PFSK-1 (cell line): Measurements from ENCODE around the gene ZNF775. TPM values are rescaled to one million over a fixed set of nuclear protein-coding genes. Genes with fewer than 3 reads are reported as not detected.

Experiments
- FOXP2 ChIP-seq: optimal IDR thresholded peaks from 2 replicates; pipeline ENCODE3; 2011; ENCODE audit warnings: borderline replicate concordance, control low read depth, inconsistent platforms; ENCODE audit not compliant: insufficient read depth; ENCODE audit errors: extremely low read length, extremely low read depth
- POLR2AphosphoS5 ChIP-seq: IDR thresholded peaks from 2 replicates; pipeline ENCODE4 v1.6.1; 2012; ENCODE audit warnings: low read depth, mild to moderate bottlenecking, control low read depth, low read length, moderate library complexity
- REST ChIP-seq, 2 experiments: IDR thresholded peaks; 2 replicates each; pipeline versions ENCODE4 v1.6.1 to v1.8.0; 2011 to 2012; ENCODE audit warnings: low read depth in 2 of 2, low read length in 2 of 2, control low read depth in 1 of 2, inconsistent platforms in 1 of 2, mild to moderate bottlenecking in 1 of 2, moderate library complexity in 1 of 2; ENCODE audit not compliant: insufficient read depth in 1 of 2
- SIN3A ChIP-seq: IDR thresholded peaks from 2 replicates; pipeline ENCODE4 v1.6.1; 2012; ENCODE audit warnings: mild to moderate bottlenecking, low read length, moderate library complexity, borderline replicate concordance; ENCODE audit not compliant: insufficient read depth
- TAF1 ChIP-seq: IDR thresholded peaks from 2 replicates; pipeline ENCODE4 v1.6.1; 2012; ENCODE audit warnings: low read length, control low read depth, borderline replicate concordance; ENCODE audit not compliant: insufficient read depth
- polyA plus RNA-seq: library from polyadenylated mRNA; unstranded; fragments of >200 nt; gene quantifications from one replicate; pipeline ENCODE4 v1.2.1, GENCODE V29; 2012; ENCODE audit warnings: low read depth, missing spikeins; ENCODE audit not compliant: insufficient read length

ZNF775 gene
- polyA plus RNA-seq: 13.5 TPM

GRCh38 chr7:150378853-150379440 is at the start of gene ZNF775:
ZNF775 (plus strand) TSS chr7:150379330; CDS start chr7:150388471, 9,141 bp downstream.
- TF ChIP-seq FOXP2 (peak; percentile 17), TAF1 (peak; percentile 63; the same call in 1 of the 2 replicates), POLR2AphosphoS5 (peak; percentile 80), REST (IDR thresholded peaks at IDR 0.05; ENCODE audit: insufficient read depth in 1 of 2, low read depth in 2 of 2, low read length in 2 of 2) (peak in 1 of 2 experiments; percentile 36; a peak in 1 of 4 replicates), SIN3A (no peak)

GRCh38 chr7:150329331-150330120 is 49.6 kb upstream of the ZNF775 start:
- no peak for TF ChIP-seq SIN3A
- no peak for TF ChIP-seq FOXP2
- no peak for TF ChIP-seq REST (IDR thresholded peaks at IDR 0.05; ENCODE audit: insufficient read depth in 1 of 2, low read depth in 2 of 2, low read length in 2 of 2)
- TF ChIP-seq POLR2AphosphoS5: no peak
- no peak for TF ChIP-seq TAF1

- TF ChIP-seq FOXP2 (no peak), REST (IDR thresholded peaks at IDR 0.05; ENCODE audit: insufficient read depth in 1 of 2, low read depth in 2 of 2, low read length in 2 of 2) (no peak), POLR2AphosphoS5 (no peak), TAF1 (no peak), SIN3A (no peak)
Observed at GRCh38 chr7:150330211-150330885, 48.8 kb upstream of the ZNF775 start.

GRCh38 chr7:150332852-150333635 is 46.1 kb upstream of the ZNF775 start:
- TF ChIP-seq POLR2AphosphoS5 (no peak), TAF1 (no peak), REST (IDR thresholded peaks at IDR 0.05; ENCODE audit: insufficient read depth in 1 of 2, low read depth in 2 of 2, low read length in 2 of 2) (no peak), FOXP2 (no peak), SIN3A (no peak)
